Renal pelvis (tissue), 4 donors: ENCODE results near the gene UBE2H. TPM values are rescaled to one million over a fixed set of nuclear protein-coding genes. Genes with fewer than 3 reads are reported as not detected.
"Not testable (repeated sequence)": the region's sequence is repeated elsewhere in the genome, so short reads cannot be mapped to it uniquely, and the experiment has no call there.

ENCODE experiments used
- DNase-seq: peaks from one replicate; pipeline ENCODE4 v3.0.0-alpha.2; 2013
- polyA plus RNA-seq, 3 donors: library from polyadenylated mRNA; unstranded; fragments of 120-200 nt; gene quantifications; one replicate each; pipeline ENCODE4 v1.2.1, GENCODE V29; 2013; ENCODE audit not compliant: insufficient read length in 3 of 3

Gene UBE2H
- polyA plus RNA-seq, 3 donors, result 103 to 114 (median 104) TPM

DNA sequence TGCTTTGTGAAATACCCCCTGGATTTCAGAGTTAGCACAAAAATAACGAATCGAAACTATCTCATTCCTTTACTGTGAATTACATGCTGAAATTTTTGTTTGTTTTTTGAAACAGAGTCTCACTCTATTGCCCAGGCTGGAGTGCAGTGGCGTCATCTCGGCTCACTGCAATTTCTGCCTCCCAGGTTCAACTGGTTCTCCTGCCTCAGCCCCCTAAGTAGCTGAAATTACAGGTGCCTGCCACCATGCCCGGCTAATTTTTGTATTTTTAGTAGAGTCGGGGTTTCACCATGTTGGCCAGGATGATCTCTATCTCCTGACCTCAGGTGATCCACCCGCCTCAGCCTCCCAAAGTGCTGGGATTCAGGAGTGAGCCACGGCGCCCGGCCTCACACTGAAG lies 125.9 kb downstream of the UBE2H start:
- not testable (repeated sequence) for DNase-seq

DNA sequence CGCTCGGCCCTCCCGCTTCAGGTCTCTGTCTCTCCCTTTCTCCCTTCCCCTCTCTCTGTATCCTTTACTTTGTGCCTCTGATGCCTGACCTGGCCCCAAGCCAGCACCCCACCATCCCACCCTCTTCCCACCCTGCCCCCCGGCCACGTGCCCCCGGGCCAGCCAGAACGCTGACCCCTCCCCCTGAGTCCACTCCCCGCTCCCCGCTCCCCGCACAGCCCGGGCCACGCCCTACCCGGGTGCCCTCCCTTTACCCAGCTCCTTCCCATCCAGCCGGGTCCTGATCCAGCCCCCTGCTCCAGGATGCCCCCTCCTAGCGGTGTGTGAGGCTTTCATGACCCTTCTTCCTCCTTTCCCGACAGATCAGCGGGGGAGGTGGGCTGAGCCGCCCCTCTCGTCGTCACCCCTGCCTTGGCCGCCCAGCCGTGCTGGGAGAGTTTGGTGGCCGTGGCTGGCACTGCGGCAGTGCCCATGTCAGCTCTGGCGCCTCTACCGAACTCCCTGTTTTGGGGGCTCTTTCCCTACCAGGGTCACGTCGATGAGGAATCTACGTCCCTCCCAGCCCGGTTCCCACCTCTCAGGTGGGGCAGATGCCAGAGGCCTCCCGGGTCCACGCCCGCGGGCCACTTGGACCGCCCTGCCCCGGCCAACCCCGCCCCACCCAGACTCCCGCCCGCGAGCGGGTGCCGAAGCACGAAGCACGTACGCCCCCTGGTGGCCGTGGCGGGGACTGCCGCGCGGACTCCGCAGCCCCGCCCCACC lies 127.4 kb downstream of the UBE2H start:
- DNase-seq, result peak; percentile 76

DNA sequence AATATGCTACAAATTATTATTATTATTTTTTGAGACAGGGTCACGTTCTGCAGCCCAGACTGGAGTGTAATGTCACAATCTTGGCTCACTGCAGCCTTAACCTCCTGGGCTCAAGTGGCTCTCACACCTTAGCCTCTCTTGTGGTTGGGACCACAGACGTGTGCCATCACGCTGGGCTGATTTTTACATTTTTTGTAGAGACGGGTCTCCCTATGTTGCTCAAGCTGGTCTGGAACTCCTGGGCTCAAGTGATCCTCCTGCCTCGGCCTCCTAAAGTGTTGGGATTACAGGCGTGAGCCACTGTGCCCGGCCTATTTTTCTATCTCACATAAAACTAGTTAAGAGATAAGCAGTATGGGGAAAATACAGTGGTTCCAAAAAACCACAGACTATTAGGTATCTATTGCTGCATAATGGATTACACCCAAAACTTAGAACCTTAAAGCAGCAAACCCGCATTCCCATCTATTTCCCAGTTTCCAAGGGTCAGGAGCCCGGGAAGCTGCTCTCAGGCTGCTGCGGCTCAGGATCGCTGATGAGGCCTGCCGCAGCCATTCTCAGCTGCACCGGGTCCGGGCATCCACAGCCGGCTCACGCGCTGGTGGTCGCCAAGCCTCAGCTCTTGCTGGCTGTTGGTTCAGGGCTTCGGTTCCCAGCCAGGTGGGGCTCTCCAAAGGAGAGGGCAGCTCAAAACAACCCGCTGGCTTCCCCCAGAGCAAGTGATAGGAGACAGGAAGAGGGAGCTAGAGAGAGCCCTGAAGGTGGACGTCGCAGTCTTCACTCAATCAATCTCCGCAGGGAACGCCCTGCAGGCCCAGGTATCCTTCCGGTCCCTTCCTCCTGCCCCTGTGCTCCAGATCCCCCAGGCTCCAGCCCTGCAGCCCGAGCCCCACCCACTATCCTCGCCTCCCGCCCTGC lies 128.2 kb downstream of the UBE2H start:
- DNase-seq, result peak; percentile 46

DNA sequence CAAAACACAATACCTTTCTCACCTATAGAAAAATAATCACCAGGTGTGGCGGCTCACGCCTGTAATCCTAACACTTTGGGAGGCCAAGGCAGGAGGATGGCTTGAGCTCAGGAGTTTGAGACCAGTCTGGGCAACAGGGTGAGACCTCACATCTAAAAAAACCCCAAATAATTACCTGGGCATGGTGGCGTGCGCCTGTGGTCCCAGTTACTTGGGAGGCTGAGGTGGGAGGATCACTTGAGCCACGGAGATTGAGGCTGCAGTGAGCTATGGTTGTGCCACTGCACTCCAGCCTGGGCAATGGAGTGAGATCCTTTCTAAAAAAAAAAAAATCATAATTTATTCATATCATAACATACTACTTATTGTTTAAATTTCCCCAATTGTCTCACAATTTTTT lies 129.6 kb downstream of the UBE2H start:
- DNase-seq, result not testable (repeated sequence)

DNA sequence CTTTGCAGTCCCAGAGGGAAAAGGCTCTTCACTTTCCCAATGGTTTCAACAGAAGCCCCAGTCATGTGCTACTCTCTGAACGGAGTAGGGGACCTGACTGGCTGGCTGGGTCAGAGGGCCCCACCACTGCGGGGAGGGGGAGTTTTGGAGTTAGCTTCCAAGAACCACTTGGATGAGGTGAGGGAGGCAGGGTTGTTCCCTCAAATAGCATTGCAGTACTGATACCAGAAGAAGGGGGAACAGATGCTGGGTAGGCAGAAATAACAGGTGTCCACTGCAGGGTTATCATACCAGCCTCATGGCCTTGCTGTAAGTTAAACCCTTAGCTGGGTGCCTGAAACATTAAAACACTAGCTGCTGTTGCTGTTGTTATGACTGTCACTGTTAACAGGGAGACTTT lies 131.3 kb downstream of the UBE2H start:
- DNase-seq, result no peak

DNA sequence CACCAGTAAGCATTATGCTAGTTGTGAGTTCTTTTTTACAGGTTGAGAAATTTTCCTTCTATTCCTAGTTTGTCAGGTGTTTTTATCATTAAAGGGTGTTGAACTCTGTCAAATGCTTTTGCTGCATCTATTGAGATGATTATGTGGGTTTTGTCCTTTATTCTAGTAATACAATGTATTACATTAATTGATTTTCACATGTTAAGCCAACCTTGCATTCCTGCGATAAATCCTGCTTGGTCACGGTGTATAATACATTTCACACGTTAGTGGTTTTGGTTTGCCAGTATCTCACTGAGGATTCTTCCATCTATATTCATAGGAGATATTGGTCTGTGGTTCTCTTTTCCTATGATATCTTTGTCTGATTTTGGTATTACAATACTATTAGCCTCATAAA lies 136.0 kb downstream of the UBE2H start:
- no peak for DNase-seq

DNA sequence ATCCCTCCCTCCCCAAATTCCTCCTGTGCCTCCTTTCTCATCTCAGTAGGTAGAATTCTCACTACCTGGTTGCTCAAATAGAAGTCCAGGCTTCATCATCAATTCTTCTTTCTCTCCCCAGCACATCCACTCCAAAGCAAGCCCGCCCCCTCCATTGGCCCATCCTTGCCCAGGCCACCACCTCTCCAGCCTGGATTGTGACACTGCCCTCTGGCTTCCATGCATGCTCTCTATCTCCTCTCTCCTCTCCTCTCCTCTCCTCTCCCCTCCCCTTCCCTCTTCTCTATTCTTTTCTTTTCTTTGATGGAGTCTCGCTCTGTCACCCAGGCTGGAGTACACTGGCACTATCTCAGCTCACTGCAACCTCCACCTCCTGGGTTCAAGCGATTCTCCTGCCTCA lies 144.9 kb downstream of the UBE2H start:
- DNase-seq, result no peak

DNA sequence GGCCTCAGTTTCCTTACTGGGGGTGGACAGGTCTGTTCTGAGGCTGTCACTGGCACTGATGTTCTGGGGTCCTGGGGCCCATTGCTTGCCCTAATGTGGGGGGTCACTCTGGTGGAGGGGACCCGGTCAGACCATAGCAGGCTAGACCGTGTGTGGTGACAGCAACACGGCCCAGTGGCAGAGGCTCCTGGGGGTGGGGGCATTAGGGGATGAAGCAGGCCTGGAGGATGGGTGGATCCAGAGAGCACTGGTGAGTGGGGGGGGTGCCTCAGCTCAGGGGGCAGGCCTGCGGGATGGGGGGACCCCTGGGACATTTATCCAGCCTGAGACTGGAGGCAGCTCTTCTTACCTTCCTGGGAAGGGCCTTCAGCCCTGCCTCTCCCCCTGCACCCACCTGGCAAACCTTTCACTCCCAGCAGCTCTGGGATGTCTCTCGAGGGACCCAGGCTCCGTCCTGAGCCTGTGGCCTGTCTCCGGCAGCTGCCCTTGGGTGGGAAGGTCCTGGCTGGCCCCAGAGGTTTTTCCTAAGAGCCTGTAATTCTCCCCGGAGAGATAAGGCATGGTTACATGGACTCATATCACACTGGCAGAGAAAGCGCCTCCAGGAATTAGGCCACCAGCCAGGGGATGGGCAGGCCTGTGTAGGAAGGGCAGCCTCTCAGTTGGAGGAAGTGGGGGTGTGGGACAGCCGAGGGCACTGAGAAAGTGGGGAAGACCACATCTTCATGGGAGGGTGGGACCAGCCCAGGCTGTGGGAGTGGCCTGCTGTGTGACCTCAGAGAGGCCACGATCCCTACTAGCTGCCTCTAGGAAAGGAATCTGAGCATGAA lies 147.7 kb downstream of the UBE2H start:
- DNase-seq, result no peak

DNA sequence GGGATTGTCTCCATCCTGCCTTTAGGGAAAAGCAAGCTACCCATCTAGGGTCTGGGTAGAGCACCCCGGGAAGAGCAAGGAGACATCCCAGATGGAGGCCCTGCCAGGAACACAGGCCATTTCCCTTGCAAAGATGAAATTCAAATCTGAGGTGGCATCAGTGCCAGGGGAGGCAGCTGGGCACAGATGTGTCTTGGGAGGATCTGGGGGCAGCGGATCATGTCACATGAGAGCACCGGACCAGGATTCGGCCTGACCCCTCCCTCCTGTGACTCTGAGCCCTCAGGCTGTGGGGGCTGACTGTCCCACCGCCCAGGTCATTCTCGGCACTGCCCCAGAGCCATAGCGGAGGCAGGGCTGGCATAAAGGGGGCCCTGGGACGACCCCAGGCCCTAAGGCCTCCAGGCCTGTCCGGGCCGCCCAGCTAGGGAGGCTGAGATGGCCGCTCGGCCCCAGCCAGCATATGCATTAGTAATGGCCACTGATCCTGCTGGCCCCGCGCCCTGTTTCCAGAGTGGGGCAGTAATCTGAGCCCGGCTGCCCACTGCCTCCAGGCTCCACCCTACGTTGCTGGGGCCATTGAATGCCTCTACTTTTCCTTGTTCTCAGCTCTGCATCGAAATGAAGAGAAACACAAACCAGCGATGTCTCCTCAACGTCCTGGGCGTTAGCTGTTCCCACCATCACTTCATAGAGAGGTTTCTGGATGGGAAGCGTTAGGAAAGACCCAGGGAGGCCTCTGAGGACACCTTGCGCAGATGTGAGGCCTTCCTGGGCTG lies 148.5 kb downstream of the UBE2H start:
- DNase-seq, result no peak

DNA sequence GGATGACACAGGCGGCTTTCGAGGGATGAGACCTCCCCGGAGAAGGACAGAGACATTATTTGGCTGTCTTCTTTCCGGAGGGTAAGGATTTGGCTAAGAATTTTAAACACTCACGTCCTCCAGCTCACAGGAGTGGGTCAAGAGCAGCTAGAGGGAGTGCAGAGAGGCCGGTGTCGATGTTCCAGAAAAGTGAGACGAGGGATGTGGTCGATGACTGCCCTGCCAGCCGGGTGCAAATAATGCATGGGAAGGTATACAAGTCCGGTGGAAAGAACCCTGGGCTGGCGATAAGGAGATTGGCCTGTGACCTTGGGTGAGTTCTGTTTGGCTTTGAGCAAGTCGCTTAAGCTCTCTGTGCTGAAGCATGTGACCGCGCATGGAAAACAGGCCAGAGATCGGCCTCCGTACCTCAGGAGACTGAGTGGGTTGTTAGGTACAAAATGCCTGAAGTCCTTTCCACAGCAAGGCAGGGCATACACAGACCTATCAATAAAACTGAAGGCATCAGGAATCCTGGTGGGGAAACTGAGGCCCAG lies 149.1 kb downstream of the UBE2H start:
- no peak for DNase-seq

DNA sequence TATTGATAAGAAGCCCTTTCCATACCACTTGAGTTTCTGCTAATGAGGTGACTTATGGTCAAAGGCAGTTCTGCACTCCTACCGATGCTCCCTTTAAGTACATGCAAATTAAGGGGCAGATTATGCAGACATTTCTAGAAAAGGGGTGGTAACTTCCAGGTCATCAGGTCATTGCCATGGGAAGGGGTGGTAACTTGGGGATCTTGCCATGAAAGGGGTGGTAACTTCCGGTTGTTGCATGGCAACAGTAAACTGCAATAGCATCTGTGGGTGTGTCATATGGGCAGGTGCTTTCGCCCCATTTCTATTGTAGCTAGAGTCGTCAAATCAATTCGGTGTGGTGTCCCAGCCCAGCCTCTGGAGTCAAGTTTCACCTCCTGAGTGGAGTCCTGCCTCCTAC lies 150.9 kb downstream of the UBE2H start:
- DNase-seq, result no peak

DNA sequence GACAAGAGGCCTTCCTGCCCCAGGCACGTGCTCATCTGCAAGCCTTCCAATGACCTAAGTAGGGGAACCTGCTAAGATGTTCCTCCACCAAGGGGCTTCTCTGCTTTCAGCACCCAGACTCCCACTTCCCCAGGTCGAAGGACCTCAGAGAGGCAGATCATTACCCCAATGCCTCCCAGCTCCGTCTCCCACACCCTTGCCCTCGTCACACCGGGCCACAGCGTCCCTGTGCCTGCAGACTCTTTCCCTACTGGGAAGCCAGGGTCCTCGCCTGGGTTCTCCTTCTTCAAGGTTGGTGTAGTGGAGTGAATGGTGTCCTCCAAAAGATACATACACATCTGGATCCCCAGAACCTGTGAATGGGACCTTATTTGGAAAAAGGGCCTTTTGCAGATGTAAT lies 151.9 kb downstream of the UBE2H start:
- no peak for DNase-seq

DNA sequence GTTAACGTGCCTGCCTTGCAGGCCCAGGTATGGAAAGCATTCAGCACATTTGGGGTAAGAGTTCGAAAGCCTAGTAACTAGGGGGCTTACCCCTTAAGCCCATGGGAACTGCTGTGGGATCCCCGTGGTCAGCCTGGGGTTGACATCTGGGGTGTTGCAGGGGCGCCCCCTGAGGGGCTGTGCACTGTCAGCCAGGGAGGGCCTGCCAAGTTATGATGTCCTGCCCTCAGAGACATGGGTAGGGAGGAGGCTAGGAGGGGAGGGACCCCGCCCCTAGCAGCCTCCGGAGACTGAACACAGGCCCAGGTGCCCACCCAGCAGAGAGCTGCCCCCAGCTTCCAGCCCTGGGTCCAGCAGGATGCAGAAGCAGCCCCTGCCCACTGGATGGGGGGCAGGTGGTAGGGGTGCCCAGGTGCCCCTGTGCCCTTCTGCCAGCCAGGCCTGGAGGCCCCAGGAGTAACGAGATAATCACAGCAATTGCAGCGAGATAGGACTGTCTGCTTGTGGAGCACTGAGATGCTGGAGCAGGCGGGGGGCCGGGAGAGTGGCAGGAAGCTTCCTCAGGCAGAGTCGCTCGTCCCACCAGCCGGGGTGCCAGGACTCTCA lies 153.3 kb downstream of the UBE2H start:
- no peak for DNase-seq

DNA sequence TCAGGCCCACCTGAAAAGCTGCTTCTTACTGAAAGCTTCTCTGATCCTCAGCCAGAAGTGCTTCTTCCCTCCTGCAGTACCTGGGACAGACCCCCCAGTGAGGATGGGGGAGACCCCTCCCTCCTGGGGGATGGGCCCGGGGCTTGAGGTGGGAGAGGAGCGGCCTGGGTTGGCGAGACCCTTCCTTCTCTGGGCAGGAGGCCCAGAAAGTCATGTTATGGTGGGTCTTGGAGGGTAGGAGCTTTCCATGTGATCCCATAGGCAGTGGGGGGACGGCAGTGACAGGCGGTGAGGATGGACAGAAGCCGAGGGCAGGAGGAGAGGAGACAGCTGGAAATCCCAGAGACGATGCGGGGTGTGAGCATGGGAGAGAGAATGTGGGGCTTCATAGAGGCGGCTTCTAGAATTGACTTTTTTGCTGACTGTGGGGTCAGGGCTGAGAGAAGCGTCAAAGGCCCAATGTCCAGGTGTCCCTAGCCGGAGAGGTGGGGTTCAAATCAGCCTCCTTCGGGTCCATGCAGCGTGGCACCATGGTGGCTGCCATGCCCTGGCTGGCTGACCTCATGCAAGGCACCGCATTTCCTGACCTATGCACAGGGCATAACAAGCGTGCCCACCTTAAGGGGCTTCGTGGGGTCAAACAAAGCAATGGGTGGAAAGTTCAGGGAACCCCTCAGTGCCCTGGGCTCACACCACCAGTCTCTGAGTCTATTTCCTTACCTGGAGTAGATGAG lies 154.0 kb downstream of the UBE2H start:
- DNase-seq, result no peak

DNA sequence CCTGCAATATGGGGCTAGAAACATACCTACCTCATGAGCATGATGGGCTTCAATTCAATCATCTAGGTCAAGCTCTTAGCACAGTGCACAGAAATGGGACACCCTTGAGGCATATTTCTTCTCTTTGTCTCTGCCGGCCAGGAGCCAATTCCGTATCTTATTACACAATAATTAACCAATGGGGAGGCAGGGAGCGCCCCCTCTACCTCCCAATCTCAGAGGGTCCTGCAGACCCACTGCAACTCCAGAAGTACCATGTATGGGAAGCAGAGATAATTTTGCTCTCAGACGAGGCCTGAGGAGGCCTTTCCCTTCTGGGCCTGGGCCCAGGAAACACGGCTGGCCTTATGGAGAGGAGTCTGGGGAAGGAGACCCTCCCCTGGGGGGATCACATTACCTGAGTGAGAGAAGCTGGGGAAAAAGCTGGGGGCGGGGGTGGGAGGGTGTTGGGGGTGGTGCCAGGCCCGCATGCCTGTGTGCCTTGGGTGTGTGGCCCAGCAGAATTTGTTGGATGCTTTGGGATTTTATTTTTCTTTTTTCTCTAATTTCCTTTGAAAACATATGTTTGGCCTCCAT lies 155.5 kb downstream of the UBE2H start:
- DNase-seq, result no peak

DNA sequence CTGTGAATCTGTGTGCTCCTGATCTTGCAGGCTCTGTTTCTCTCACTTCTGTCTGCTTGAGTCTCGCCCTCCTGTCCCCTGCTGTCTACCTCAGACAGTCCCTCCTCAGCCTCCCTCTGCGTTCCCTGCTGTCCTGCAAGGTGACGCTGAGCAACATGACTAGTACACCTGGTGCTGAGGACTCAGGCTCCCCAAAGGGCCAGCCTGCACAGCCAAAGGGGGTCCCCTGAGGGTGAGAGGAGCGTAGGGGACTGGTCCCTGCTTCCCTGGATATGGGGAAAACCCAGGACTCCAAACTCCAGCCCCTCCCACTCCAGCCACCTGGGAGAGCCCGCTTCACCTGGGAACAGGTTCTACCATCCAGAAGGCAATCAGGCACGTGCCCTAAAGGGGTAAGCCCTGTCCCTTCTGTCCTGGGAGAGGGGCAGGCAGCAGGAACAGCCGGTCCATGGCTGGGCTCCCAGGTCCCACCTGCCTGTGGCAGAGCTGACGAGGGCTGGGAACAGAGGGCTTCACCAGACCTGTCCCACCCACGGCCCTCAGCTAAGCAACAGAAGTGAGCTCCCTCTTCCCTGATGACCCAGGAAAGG lies 156.5 kb downstream of the UBE2H start:
- DNase-seq, result no peak

DNA sequence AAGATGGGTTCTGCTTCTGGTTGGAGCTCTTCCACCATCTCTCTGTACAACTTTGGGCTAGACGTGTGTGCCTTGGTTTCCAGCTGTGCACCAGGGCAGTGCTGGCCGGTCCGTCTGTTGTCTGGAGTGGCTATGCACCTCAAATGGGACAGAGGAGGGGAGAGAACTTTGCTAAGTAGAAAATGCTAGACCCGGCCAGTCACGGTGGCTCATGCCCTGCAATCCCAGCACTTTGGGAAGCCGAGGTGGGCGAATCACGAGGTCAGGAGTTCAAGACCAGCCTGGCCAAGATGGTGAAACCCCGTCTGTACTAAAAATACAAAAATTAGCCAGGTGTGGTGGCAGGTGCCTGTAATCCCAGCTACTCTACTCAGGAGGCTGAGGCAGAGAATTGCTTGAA lies 158.3 kb downstream of the UBE2H start:
- DNase-seq, result not testable (repeated sequence)

DNA sequence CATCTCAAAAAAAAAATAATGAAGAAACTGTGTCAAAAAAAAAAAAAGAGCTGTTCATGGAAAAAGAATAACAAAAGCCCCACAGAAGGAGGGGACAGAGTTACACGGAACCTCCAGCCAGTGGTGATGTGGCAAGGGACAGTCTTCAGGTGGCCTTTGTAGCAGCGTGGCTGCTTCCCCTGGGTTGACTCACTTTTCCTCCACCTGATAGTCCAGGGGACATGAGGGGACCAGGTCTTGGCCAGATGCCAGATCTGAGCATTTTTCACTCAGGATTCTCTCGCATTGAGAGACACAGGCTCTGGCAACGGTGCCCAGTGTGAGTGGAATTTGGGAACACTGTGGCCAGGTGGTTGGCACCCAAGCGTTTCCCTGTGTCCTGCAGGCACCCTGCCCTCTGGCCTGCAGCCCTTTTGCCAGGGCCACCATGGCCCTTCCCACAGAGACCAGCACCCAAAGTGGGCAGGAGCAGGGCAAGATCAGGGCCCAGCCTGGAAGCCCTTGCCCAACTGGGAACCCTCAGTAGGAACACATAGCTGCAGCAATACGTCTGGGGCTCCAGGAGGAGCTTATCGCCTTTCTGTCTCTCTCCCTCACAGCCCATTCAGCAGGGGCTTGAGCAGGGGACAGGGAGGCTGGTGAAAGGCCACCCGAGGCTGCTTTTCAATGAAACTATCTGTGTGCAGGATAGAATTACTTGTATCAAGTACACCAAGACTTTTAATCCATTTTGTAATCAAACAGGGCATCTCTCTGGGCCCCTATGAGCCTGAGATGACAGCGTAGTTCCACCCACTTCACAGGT lies 159.1 kb downstream of the UBE2H start:
- DNase-seq, result no peak
